Measurements from ENCODE around the gene CLSTN1.
"Not testable (repeated sequence)": the region's sequence is repeated elsewhere in the genome, so short reads cannot be mapped to it uniquely, and the experiment has no call there.

Gene CLSTN1

GRCh38 chr1:9825093-9826074, 1.6 kb upstream of the CLSTN1 start:
- DNase-seq, result peak; percentile 11 to 62

- no peak for DNase-seq
Measured at GRCh38 chr1:9824702-9825089, 931 bp upstream of the CLSTN1 start.

- DNase-seq, result no peak
Measured at GRCh38 chr1:9823693-9823942, 147 bp downstream of the CLSTN1 start.

GRCh38 chr1:9822897-9823692, 670 bp downstream of the CLSTN1 start:
- DNase-seq, result no peak

GRCh38 chr1:9822490-9822889, 1.3 kb downstream of the CLSTN1 start:
- DNase-seq, result no peak

GRCh38 chr1:9821710-9822109, 2.1 kb downstream of the CLSTN1 start:
- DNase-seq, result no peak

GRCh38 chr1:9820521-9820920, 3.2 kb downstream of the CLSTN1 start:
- no peak for DNase-seq

- no peak for DNase-seq
Measured at GRCh38 chr1:9817734-9818133, 6.0 kb downstream of the CLSTN1 start.

GRCh38 chr1:9816199-9816598, 7.6 kb downstream of the CLSTN1 start:
- DNase-seq, result no peak

- no peak for DNase-seq
Measured at GRCh38 chr1:9815150-9815549, 8.6 kb downstream of the CLSTN1 start.

- no peak for DNase-seq
Measured at GRCh38 chr1:9814619-9815018, 9.1 kb downstream of the CLSTN1 start.

- no peak for DNase-seq
Measured at GRCh38 chr1:9811239-9811966, 12.4 kb downstream of the CLSTN1 start.

- DNase-seq, result no peak
Measured at GRCh38 chr1:9809100-9809510, 14.7 kb downstream of the CLSTN1 start.

GRCh38 chr1:9808459-9808858, 15.3 kb downstream of the CLSTN1 start:
- DNase-seq, result no peak

GRCh38 chr1:9807541-9807940, 16.2 kb downstream of the CLSTN1 start:
- no peak for DNase-seq

- not testable (repeated sequence) for DNase-seq
Measured at GRCh38 chr1:9805972-9806371, 17.8 kb downstream of the CLSTN1 start.

GRCh38 chr1:9805006-9805508, 18.7 kb downstream of the CLSTN1 start:
- DNase-seq, result no peak

- not testable (repeated sequence) for DNase-seq
Measured at GRCh38 chr1:9803003-9803918, 20.5 kb downstream of the CLSTN1 start.

GRCh38 chr1:9801909-9802308, 21.9 kb downstream of the CLSTN1 start:
- no peak for DNase-seq

GRCh38 chr1:9798236-9799130, 25.3 kb downstream of the CLSTN1 start:
- DNase-seq, result no peak

- DNase-seq, result no peak
Measured at GRCh38 chr1:9797049-9797448, 26.7 kb downstream of the CLSTN1 start.
